HG03060 (cell line): ENCODE results near the gene PSMB8.

ENCODE experiments used
- ATAC-seq: cut with Tn5 transposase; IDR thresholded peaks from one replicate; pipeline ENCODE4 v1.9.1; 2021; ENCODE audit warnings: low read depth, moderate number of reproducible peaks; ENCODE audit not compliant: unreplicated experiment

Gene PSMB8

DNA sequence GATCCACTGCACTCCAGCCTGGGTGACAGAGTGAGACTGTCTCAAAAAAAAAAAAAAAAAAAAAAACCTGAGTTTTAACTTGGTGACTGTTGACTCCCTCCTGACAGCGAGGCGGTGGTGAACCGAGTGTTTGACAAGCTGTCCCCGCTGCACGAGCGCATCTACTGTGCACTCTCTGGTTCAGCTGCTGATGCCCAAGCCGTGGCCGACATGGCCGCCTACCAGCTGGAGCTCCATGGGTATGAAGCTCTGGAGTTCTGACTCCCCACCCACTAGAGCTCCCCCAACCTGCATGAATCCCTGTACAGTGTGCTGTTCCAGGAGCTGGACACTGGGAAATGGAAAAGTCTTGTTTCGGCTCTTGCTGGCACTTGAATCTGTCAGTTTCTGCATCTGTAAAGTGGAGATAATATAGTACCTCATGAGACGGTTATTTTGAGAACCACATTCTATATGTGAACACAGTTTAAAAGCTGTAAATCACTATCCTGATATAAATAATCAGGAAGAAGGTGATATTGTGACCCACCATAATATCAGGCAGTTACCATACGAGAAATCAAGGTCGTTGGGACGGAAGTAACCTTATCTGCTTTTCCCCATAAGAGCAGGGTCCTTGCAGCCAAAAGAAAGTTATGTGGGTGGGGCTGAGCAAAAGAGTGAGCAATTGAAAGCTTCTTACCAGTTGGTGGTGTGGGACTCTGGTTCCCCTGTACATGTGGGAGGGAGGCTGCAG, 13.5 kb upstream of the PSMB8 start:
- ATAC-seq = no peak

DNA sequence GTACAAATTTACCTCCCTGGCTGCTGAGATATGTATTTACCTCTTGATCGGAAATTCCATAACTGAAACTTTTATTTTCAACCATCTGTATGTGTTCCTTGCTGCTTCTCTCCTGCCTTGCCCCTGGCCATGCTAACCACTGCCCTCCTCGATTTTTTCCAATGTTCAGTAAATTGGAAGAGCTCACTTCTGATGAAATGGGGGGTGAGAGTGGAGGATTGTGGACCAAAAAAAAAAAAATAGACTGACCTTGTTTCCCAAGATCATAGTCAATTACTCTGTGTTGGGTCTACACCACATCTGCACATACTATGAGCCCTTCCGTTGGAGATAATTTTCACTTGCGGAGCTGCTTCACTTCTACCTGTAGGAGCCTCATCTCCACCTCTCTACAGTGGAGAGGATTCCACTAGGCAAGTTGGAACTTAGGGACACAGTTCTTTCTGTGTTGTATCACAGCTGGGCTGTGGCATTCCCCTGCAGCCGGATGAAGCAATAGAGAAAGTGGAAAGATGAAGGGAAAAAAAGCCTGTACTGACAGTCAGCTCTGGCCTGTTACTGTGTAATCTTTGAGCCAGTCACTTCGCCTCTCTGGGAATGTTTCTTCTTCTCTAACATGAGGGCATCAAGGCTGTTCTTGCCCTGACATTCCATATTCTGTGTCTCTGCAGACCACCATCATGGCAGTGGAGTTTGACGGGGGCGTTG, 11.8 kb upstream of the PSMB8 start:
- ATAC-seq = no peak

DNA sequence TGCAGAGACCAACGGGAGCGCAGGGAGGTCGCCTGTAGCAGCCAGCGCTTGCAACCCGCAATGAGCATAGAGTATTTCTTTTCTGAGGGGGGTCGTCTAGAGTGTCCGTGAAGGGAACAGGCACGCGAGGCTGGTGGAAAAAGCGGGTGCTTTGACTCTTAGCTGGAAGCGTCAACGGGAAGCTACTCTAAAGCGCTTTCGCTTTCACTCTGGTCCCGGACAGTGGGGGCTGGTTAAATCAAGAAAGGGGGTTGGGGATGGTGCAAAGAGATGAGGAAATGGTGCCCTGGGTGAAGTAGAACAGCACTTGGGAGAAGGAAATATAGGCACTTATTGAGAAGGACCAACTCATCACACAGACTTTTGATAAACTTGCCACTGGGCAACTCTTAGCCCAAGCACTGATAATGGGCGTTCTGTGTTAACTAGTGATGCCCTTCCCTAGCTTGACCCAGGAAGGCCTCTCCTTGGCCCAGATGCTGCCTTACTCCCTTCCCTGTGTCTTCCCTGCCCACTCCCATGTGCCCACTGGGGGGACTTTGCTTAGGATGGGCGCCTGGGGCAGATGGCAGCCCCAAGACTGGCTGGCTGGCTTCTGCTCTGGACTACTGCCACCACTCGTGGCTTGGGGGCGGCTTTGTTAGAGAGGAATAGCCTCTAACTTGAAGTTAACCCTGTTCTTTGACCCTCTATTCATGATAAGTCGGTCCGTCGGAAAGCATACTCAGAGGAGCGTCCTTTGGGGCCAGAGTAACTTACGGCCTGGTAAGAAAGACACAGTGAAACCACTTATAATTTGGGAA, 10.7 kb upstream of the PSMB8 start:
- ATAC-seq = peak; percentile 19

DNA sequence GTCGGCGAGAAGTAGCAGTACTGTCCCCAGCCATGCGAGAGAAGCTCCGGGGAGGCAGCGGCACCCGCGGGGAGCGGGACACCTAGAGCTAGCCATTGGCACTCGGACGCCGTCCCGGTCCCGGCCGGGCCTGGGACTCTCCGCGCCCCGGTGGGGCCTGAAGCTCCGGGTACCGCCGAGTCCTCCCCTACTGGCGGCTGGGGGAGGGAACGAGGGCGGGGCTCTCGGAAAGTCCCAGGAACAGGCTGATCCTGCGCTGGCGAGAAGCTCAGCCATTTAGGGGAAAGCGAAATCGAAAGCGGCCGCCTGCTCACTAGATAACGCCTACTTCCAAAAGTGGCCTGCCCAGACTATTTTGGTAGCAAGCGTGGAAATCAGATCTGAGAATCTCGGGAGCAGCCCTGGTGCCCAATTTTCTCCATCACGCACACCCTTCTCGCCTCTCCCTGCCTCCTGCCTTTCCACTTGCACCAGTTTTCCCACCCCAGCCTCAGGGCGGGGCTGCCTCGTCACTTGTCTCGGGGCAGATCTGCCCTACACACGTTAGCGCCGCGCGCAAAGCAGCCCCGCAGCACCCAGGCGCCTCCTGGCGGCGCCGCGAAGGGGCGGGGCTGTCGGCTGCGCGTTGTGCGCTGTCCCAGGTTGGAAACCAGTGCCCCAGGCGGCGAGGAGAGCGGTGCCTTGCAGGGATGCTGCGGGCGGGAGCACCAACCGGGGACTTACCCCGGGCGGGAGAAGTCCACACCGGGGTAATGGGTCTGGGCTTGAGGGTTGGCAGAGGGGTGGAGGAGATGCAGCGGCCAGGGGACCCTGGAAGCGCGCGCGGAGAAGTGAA, 9.9 kb upstream of the PSMB8 start, which contains the start of the genes PSMB9 and TAP1:
TSS of gene PSMB9 (plus strand) at position 652 of the 835 bp plus-strand sequence. CDS start at position 690, 38 bp downstream.
TSS of gene TAP1 (minus strand) at position 164 of the 835 bp plus-strand sequence. CDS start at position 96, 68 bp downstream.
- peak; percentile 38 for ATAC-seq

DNA sequence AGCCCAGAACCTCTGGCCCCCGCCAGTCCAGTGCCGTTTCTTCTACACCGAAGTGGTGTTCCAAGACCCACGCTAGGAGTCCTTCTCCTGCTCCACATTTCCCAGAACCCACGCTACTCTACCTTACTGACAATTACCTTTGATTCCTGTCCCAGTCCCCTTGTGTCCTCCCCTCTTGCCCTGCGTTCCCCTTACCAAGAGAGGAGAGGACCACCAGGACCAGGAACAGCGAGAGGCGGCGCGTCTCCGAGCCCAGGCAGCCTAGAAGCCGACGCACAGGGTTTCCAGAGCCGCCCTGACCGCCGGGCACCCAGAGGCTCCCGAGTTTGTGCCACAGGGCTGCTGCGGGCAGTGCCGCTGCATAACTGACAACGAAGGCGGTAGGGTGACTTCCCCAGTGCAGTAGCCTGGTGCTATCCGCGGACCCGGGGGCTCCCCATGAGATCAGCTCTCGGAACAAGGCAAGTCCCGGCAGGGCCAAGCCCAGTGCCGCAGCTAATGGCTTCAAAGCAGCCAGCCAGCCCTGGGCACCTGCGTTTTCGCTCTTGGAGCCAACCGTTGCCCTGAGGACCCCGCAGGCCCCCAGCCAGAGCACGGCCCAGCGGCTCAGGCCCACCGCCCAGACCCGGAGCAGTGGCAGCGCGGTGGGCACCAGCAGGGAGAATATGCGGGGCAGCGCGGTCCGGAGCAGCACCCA, 9.1 kb upstream of the PSMB8 start:
- peak; percentile 16 for ATAC-seq

DNA sequence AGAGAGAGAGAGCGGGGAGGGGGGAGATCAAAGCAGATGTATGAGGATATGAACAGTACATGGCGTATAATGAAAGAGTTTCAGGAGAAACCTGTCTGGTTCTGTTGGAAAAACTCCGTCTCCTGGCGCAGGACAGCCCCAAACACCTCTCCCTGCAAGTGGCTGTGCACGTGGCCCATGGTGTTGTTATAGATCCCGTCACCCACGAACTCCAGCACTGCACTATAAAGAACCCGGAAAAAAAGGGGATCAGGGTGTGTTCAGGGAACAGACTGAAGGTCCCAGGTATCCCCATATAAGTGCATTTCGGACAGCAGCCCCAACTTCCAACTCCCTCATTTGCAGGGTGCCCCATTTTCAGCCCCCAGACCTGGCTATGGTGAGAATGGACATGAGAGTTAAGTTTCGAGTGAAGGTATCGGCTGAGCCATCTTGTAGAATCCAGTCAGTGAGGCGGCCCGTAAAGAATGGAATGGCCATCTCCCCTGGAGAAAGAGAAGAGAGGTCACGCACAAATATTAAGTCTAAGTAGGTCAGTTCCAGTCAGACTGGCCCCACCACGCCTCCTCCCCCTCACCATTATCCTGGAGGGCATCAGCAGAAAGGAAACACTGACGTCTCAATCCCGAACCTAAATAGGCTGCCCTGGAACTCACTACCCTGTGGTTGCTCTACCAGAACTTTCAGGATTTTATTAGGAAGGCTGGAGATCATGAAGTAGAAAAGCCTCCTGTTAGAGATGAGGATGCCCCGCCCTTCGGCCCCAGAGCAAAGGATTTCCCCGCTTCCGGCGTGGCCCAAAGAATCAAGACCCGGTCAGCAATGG, 8.4 kb upstream of the PSMB8 start:
- ATAC-seq = no peak

DNA sequence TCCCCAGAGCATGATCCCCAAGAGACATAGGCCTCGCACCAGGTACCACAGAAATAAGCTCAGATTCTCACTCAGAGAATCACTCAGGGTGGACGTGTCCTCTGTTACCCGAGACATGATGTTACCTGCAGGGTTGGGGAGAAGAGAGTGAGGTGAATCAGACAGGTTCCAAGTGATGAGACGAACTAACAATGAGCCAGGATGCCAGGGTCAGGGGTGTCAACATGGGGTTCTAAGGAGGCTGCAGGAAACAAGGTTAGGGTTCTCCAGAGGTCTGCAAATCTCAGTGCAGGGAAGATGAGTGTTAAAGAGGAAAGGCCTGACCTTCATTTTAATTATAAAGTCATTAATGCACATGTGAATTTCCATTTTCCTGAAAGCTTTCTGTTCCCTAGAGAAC, 7.2 kb upstream of the PSMB8 start:
- no peak for ATAC-seq

DNA sequence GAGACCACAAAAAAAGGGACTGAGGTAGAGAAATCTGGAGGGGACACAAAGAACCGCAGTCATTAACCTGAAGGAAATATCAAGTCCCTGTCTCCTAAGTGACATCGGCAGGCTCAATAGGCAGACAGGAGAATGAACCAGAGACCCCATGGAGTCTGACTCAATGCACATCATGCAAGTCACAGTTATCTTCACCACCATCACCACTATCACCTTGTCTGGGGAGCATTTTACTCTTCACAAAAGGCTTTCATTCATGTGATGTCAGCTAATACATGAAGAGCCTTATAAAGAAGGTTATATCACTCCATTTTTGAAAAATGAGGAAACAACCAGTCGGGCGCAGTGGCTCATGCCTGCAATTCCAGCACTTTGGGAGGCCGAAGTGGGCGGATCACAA, 5.3 kb upstream of the PSMB8 start:
- no peak for ATAC-seq

DNA sequence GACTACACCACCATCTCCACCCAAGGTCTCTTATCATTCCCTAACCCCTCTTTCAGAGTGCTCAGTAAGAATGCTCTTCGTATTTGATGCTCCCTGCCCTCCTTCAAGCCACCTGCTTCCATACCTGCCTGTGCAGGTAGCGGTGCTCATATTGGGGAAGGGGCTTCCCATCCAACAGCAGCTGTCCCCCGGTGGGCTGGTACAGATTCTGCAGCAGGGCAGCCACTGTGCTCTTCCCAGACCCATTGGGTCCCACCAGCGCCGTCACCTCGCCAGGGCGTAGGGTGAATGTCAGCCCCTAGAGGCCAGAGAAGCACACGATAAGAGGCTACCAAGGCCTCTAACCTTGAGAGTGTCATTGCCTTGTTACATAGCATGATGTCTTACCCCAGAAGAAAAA, 3.9 kb upstream of the PSMB8 start:
- no peak for ATAC-seq

DNA sequence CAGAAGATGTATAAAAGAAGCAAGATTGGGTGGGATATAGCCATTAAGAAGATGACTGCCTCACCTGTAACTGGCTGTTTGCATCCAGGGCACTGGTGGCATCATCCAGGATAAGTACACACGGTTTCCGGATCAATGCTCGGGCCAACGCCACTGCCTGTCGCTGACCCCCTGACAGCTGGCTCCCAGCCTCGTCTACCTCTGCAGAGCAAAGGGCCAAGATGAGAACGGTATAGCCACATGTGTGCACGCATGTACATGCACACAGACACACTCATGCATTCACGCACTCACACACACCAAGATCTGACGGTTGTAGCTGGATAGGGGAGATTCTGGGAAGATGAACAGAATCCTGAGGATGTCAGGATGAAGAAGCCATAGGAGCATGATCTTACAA, 3.2 kb upstream of the PSMB8 start:
- ATAC-seq = no peak

DNA sequence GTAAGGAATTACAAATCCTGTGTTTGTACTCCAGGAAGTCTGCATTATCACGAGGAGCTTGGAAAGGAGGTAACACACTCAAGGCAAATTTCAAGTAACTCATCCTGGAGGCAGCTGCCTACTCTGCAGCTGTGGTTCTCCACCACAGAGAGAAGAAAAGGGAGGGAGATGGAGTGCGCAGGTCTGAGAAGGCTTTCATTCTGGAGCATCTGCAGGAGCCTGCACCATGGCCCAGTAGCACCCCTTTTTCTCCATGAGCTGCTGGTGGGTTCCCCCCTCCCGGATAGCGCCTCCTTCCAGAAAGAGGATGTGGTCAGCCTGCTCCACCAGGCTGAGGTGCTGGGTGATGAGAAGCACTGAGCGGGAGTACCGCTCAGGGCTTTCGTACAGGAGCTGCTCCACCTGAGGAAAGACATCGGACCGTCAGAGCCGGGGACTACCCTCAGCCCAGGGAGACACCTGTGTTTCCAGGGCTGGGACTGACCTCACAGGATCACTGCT, 1.6 kb upstream of the PSMB8 start:
- ATAC-seq = no peak

DNA sequence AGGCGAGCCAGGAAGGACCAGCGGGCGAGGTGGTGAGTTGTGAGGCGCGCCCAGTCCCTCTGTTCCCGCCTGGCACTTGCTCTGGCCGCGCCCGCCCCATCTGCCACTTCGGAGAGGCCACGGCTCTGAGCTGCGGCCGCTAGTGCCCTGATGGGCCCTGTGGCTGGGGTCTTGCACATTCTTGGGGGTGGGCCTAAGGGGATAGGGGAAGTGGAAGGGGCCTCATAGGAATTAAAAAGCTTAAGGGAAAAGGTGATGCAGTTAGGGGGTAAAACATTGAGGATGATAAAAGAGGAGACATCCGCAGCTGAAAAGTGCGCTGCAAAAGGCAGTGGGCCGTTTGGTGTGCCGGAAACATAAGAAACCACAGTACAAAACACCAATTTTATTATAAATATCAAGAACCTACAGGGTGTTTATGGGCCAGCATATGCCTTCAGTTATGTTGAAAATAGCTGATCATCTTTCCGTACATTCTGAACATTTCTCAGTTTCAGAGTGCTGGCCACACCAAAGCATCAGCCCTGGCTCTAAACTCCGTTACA, 1.1 kb upstream of the PSMB8 start:
- ATAC-seq = no peak

DNA sequence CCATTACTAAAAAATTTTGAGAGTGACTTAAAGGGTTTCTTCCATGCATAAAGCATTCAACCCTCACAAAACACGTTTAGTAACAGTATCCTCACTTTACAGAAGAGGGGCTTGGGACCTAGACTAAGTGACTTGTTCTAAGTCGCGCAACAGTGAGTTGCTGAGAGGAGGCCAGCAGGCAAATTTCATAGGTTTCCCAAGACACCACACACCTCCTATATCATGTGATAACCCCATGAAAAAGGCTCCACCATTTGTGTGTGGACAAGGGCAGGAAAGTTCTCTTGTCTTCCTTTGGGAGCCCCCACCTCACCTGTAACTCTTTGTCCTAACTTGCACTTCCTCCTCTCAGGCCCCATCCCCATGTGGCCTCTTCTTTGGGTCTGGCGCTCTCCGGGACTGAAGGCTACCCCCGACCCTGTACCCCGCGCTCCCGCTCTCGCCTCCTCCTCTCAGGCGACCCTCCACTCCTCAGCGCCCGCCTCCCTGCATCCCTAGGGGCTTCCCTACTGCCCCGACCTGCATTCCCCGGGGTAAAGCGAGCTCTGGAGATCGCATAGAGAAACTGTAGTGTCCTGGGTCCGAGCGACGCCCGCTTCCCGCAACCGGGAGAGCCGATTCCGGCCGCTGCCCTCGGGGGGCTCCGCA, 392 bp downstream of the PSMB8 start:
- no peak for ATAC-seq

DNA sequence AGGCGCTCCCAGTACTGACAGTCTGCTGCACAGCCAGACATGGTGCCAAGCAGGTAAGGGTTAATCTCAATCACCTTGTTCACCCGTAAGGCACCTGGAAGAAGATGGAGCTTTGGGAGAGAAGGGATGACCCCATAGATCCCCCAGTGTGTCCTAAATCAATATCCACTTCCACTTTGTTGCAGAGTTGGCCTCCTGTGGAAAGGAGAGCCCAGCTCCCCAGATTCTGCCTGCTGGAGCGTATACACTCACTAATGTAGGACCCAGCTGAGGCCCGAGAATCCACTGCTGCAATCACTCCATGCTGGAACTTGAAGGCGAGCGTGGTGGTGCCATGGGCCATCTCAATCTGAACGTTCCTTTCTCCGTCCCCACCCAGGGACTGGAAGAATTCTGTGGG, 1.2 kb downstream of the PSMB8 start:
- ATAC-seq = no peak

DNA sequence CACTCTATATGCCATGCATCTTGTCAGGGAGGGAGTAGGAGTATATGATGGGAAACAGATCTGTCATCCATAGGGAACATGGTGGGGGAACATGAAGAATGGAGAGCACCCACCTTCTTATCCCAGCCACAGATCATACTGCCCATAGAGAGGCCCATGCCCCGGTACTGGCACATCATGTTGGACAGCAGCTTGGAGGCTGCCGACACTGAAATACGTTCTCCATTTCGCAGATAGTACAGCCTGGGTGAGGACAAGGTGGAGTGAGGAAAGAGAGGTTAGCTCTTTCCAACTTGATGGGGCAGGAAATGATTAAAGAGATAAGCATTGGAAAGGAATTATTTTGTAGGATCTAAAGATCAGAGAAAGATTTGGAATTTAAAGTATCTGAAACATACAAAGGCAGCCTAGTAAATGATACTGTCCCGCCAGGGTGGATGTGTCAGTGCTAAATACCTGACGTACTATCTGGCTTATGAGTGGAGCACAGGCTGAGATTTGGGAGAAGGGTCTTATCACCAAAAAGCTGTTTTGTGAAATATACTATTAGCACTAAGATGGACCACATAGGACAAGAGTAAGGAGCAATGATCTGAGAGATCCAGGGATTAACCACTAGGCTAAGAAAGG, 1.7 kb downstream of the PSMB8 start:
- no peak for ATAC-seq

DNA sequence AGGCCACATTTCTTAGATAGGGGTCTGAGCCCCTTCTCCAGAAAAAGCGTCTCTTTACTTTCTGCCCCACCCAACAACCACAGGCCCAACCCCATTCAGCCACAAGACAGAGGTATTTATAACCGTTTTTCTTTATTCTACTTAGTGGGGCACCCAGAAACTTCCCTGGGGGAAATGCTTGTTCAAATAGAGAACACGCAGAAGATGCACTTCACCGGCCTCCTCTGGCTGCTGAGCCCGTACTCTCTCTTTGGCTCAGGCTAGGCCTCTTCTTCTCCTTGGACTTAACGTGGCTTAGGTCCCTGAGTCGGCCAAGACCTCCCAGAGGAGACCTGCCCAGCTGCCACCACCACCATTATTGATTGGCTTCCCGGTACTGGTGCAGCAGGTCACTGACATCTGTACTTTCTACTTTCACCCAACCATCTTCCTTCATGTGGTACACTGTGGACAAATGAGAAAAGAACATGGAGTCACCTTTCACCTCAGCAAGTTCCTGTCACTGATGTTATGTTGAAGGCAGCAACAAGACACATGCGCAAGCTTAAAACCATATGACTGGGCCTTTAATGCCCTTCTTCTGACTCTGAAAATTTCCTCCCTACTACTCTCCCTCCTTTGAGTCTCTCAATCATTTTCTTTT, 3.1 kb downstream of the PSMB8 start:
- ATAC-seq = no peak

DNA sequence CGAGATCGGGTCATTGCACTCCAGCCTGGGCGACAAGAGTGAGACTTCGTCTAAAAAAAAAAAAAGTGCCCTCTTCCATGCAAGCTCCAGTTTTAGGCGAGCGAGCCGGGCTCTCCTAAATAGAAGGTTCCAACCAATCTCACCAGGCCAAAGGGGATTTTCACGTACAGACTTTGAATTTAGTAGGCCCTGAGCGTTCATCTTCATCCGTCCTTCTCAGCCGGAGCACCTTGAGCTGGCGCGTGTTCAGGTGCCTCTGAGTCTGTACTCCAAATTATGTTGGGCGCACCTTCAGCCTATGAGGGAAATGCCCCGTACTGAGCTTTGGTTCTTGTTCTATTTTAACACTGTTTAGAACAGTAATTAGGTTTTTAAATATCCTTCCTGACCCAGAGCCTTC, 4.5 kb downstream of the PSMB8 start:
- no peak for ATAC-seq
